MM.1S (cell line): ENCODE data around the gene OR1L4.

ENCODE experiments used
- DNase-seq: peaks from one replicate; pipeline ENCODE4 v3.0.0-alpha.2; 2015
- H2AFZ ChIP-seq: fragments of 300-600 bp; sonication (generic); 2 replicates; pipeline ENCODE4 v1.6.0; 2016; ENCODE audit warnings: antibody characterized with exemption, low read length
- H3F3A ChIP-seq: fragments of 300-600 bp; sonication (generic); 2 replicates; pipeline ENCODE4 v1.6.1; 2016; ENCODE audit warnings: mild to moderate bottlenecking, antibody characterized with exemption, low read length, moderate library complexity, mixed read lengths; ENCODE audit not compliant: insufficient read depth
- H3K27ac ChIP-seq: fragments of 300-600 bp; sonication (generic); 2 replicates; pipeline ENCODE4 v1.5.1; 2016; ENCODE audit warnings: mild to moderate bottlenecking, low read length
- H3K27me3 ChIP-seq: fragments of 300-600 bp; sonication (generic); replicated peaks from 2 replicates; pipeline ENCODE4 v1.6.0; 2016; ENCODE audit warnings: low read length; ENCODE audit not compliant: insufficient read depth
- H3K36me3 ChIP-seq: fragments of 300-600 bp; sonication (generic); replicated peaks from 2 replicates; pipeline ENCODE4 v1.6.1; 2016; ENCODE audit warnings: mild to moderate bottlenecking, low read length, mixed read lengths; ENCODE audit not compliant: insufficient read depth
- H3K4me1 ChIP-seq: fragments of 300-600 bp; sonication (generic); 2 replicates; pipeline ENCODE4 v1.6.1; 2016; ENCODE audit warnings: low read length, mixed read lengths
- H3K4me2 ChIP-seq: fragments of 300-600 bp; sonication (generic); 2 replicates; pipeline ENCODE4 v1.6.0; 2016; ENCODE audit warnings: low read depth, low read length
- H3K4me3 ChIP-seq: fragments of 300-600 bp; sonication (generic); 2 replicates; pipeline ENCODE4 v1.5.1; 2016; ENCODE audit warnings: low read length, mixed read lengths
- H3K79me2 ChIP-seq: fragments of 300-600 bp; sonication (generic); 2 replicates; pipeline ENCODE4 v1.6.1; 2016; ENCODE audit warnings: mixed run types, low read length, mixed read lengths
- H3K9ac ChIP-seq: fragments of 300-600 bp; sonication (generic); 2 replicates; pipeline ENCODE4 v1.6.1; 2016; ENCODE audit warnings: low read length, mixed read lengths
- H3K9me2 ChIP-seq: fragments of 300-600 bp; sonication (generic); replicated peaks from 2 replicates; pipeline ENCODE4 v1.6.1; 2016; ENCODE audit warnings: mild to moderate bottlenecking, low read length, mixed read lengths; ENCODE audit not compliant: insufficient read depth
- H3K9me3 ChIP-seq: fragments of 300-600 bp; sonication (generic); replicated peaks from 2 replicates; pipeline ENCODE4 v1.6.1; 2016; ENCODE audit warnings: mild to moderate bottlenecking, low read length, mixed read lengths; ENCODE audit not compliant: insufficient read depth
- H4K20me1 ChIP-seq: fragments of 300-600 bp; sonication (generic); 2 replicates; pipeline ENCODE4 v1.6.1; 2016; ENCODE audit warnings: mild to moderate bottlenecking, low read length, moderate library complexity, mixed read lengths; ENCODE audit not compliant: insufficient read depth
- CTCF ChIP-seq: fragments of 300-600 bp; sonication (generic); IDR thresholded peaks from 2 replicates; pipeline ENCODE4 v1.5.1; 2016; ENCODE audit warnings: antibody characterized with exemption, low read length, mixed read lengths
- EZH2 ChIP-seq: fragments of 300-600 bp; sonication (generic); optimal IDR thresholded peaks from 2 replicates; pipeline ENCODE3; 2017; ENCODE audit warnings: low read depth, mild to moderate bottlenecking, antibody characterized with exemption, low read length, mixed read lengths
- EZH2phosphoT487 ChIP-seq: fragments of 300-600 bp; sonication (generic); IDR thresholded peaks from 2 replicates; pipeline ENCODE4 v1.6.1; 2018; ENCODE audit warnings: antibody characterized with exemption, low read length

OR1L4 gene

GRCh38 chr9:122718038-122718437 is 5.8 kb upstream of the OR1L4 start:
- no peaks in the 10 kb centered on the region for H3K27me3 ChIP-seq
- H3K79me2 ChIP-seq = no peaks in the 10 kb centered on the region
- H3K4me3 ChIP-seq = no peak overlapping the region
- H3K4me1 ChIP-seq = no peaks in the 10 kb centered on the region
- no peak overlapping the region for H3K4me2 ChIP-seq
- H3K9me2 ChIP-seq = no peaks in the 10 kb centered on the region
- no peak overlapping the region for H3K9ac ChIP-seq
- no peaks in the 10 kb centered on the region for H4K20me1 ChIP-seq
- DNase-seq = no peak
- H3K36me3 ChIP-seq = no peaks in the 10 kb centered on the region
- no peak overlapping the region for H3K27ac ChIP-seq
- no peak for TF ChIP-seq EZH2phosphoT487
- no peaks in the 10 kb centered on the region for H3F3A ChIP-seq
- no peaks in the 10 kb centered on the region for H3K9me3 ChIP-seq
- H2AFZ ChIP-seq = no peak overlapping the region

GRCh38 chr9:122719218-122719617 is 4.6 kb upstream of the OR1L4 start:
- H3K4me2 ChIP-seq = no peak overlapping the region
- no peak overlapping the region for H3K27ac ChIP-seq
- H3K4me3 ChIP-seq = no peak overlapping the region

GRCh38 chr9:122742003-122742402 is 18.2 kb downstream of the OR1L4 start, which contains the start of gene OR1L6:
TSS of gene OR1L6 (plus strand) at chr9:122742303. CDS start at chr9:122749848, 7,545 bp downstream.
- Histone ChIP-seq H3K9me2 (no peaks in the 10 kb centered on the region), H3K79me2 (no peaks in the 10 kb centered on the region), H4K20me1 (no peaks in the 10 kb centered on the region), H2AFZ (no peak within 1 kb of the TSS), H3K4me3 (no peak within 1 kb of the TSS), H3K36me3 (no peaks in the 10 kb centered on the region), H3K4me1 (no peaks in the 10 kb centered on the region), H3K9ac (no peak within 1 kb of the TSS), H3F3A (no peaks in the 10 kb centered on the region), H3K27ac (no peak within 1 kb of the TSS), H3K4me2 (no peak within 1 kb of the TSS), H3K27me3 (no peaks in the 10 kb centered on the region), H3K9me3 (no peaks in the 10 kb centered on the region)
- TF ChIP-seq EZH2 (no peak), CTCF (no peak), EZH2phosphoT487 (no peak)
- DNase-seq = no peak

More at GRCh38 chr9:122719218-122719617, 4.6 kb upstream of the OR1L4 start:
- no peaks in the 10 kb centered on the region for H3K4me1 ChIP-seq
- H3K79me2 ChIP-seq = no peaks in the 10 kb centered on the region
- H3K27me3 ChIP-seq = no peaks in the 10 kb centered on the region
- no peaks in the 10 kb centered on the region for H3F3A ChIP-seq
- DNase-seq = no peak
- H4K20me1 ChIP-seq = no peaks in the 10 kb centered on the region
- no peaks in the 10 kb centered on the region for H3K9me2 ChIP-seq
- TF ChIP-seq CTCF (no peak), EZH2phosphoT487 (no peak), EZH2 (no peak)
- H3K9me3 ChIP-seq = no peaks in the 10 kb centered on the region
- H3K36me3 ChIP-seq = no peaks in the 10 kb centered on the region
- H2AFZ ChIP-seq = no peak overlapping the region
- no peak overlapping the region for H3K9ac ChIP-seq

- TF ChIP-seq EZH2 (no peak), CTCF (no peak), EZH2phosphoT487 (no peak)
- H3K27me3 ChIP-seq = no peaks in the 10 kb centered on the region
Measured at GRCh38 chr9:122754825-122755224, 31.0 kb downstream of the OR1L4 start.

More at GRCh38 chr9:122754825-122755224, 31.0 kb downstream of the OR1L4 start:
- Histone ChIP-seq H3K9me2 (no peaks in the 10 kb centered on the region), H3K9ac (no peak overlapping the region), H3K36me3 (no peaks in the 10 kb centered on the region), H3K27ac (no peak overlapping the region), H2AFZ (no peak overlapping the region), H3K4me3 (no peak overlapping the region), H3K79me2 (no peaks in the 10 kb centered on the region), H3K4me1 (no peaks in the 10 kb centered on the region), H3K9me3 (no peaks in the 10 kb centered on the region), H4K20me1 (no peaks in the 10 kb centered on the region), H3F3A (no peaks in the 10 kb centered on the region), H3K4me2 (no peak overlapping the region)
- DNase-seq = no peak
